ENCODE measurements around the gene ZC3H8.
"Not testable (repeated sequence)": the region's sequence is repeated elsewhere in the genome, so short reads cannot be mapped to it uniquely, and the experiment has no call there.

ZC3H8 gene

DNA sequence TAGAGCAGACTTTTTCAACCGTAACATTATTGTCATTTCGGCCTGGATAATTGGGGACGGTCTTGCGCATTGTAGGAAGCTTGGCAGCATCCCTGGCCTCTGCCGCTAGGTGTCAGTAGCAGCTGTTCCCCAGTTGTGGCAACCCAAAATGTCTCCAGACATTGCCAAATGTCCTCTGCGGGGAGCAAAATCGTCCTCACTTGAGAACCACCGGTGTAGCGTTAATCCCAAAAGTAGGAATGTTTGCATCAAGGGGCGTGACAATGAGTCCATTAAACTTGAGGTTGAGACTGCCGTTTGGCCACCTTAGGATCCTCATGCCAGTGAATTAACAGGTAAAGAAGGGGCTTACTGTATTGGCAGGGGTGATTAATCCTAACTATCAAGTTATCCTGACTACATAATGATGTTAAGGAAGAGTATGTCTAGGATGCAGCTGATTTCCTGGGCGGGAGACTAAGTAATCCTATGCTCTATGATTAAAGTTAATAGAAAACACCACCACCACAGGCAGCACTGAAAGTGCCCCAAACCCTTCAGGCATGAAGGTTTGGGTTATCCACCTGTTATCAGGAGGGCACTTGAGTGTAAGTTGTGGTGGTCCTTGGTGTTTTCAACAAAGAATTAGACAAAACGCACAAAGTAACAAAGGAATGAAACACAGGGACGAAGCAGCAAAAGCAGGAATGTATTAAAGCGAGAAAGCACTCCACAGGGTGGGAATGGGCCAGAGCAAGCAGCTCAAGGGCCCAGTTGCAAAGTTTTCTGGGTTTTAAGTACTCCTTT is 4.9 kb upstream of the ZC3H8 start:
- DNase-seq = peak; percentile 80

DNA sequence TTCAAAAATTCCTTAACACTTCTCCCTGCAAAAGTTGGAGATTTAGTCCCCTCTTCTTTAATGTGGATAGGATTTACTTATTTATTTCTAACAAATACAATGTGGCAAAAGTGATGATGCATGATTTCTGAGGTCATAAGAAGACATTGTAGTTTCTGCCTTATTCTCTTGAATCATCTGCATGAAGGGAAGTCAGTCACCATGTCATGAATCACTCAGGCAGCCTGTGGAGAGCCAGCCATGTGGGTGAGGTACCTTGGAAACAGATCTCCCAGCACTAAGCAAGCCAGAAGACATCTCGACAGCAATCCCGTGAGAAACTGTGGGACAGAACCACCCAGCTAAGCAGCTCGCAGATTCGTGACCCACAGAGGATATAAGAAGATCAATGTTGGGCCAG is 2.7 kb upstream of the ZC3H8 start:
- DNase-seq = no peak

- DNase-seq = no peak
Observed at GRCh38 chr2:112256654-112257053, 1.8 kb upstream of the ZC3H8 start.

DNA sequence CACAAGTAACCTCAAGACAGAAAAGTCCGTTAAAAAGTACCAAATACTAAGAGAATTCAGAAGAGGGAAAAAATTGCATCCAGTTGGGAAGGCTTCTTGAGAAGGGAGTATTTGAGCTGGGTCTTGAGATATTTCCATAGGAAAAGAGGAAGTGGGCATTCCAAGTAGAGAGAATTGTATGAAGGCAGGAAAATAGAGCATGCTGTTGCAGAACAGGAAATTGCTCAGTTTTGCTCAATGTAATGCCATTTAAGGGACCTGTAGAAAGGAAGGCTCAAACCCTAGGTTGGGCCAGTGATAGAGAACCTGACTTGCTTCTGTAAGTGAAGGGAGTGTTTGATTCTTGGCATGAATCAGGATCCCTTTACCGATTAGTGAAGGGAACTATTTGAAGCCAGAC is 1.0 kb upstream of the ZC3H8 start:
- DNase-seq = no peak

GRCh38 chr2:112253261-112253815 is 1.5 kb downstream of the ZC3H8 start:
- no peak for DNase-seq

DNA sequence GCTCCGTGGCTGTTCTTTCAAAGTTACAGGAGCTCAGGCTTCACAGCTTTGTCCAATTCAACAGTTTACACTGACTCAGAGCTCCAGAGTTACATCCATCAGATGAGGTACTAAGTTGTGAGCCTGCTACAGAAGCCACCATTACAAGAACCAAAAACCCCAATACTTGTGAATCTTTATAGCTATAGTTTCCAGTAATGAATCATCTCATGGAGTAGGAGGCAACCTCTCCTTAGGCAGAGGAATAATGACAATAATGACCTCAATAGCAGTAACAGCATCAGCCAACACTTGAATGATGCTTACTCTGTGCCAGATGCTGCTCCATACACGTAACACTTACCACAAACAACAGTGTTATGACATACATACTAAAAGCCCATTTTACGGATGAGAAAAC is 3.6 kb downstream of the ZC3H8 start:
- no peak for DNase-seq

DNA sequence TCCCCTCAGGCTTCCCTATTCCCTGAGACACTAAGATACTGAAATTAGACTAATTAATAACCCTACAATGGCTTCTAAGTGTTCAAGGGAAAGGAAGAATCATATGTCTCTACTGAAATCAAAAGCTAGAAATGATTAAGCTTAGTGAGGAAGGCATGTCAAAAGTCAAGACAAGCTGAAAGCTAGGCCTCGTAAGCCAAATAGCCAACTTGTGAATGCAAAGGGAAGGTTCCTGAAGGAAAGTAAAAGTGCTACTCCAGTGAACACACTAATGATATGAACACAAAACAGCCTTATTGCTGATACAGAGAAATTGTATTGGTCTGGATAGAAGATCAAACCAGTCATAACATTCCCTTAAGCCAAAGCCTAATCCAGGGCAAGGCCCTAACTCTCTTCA is 10.0 kb downstream of the ZC3H8 start:
- no peak for DNase-seq

GRCh38 chr2:112243233-112243632 is 11.6 kb downstream of the ZC3H8 start:
- no peak for DNase-seq

DNA sequence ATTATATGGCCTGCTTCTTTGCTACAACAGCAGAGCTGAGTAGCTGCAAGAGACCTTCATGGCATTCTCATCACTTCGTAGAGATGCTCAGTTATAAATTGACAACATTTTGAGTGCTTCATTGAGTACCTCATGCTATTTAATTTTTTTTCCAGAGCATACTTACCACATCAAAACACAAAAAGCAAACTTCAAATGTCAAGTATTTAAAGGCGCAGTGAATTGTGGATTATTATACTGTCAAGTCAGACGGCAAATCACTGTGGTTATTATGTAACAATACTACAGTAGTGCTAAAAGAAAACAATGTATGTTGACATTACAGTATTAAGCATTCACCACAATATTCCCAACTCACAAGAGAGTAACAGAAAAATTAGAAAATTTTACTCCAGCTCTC is 12.5 kb downstream of the ZC3H8 start:
- no peak for DNase-seq

- DNase-seq = no peak
Observed at GRCh38 chr2:112239862-112240261, 15.0 kb downstream of the ZC3H8 start.

GRCh38 chr2:112230371-112230770 is 24.5 kb downstream of the ZC3H8 start:
- DNase-seq = no peak

GRCh38 chr2:112229348-112229747 is 25.5 kb downstream of the ZC3H8 start:
- DNase-seq = no peak

GRCh38 chr2:112220831-112221230 is 34.0 kb downstream of the ZC3H8 start:
- no peak for DNase-seq

DNA sequence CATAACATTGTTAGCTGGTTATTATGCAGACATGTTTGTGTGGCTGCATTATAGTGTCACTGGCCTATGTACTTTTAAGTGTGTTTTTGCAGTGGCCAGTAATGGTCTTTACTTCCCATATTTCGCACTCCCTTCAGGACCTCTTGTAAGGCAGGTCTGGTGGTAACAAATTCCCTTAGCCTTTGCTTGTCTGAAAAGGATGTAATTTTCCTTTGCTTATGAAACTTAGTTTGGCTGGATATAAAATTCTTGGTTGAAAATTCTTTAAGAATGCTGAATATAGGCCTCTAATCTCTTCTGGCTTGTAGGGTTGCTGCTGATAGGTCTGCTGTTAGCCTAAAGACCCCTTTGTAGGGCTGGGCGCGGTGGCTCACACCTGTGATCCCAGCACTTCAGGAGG is 34.7 kb downstream of the ZC3H8 start:
- DNase-seq = no peak

DNA sequence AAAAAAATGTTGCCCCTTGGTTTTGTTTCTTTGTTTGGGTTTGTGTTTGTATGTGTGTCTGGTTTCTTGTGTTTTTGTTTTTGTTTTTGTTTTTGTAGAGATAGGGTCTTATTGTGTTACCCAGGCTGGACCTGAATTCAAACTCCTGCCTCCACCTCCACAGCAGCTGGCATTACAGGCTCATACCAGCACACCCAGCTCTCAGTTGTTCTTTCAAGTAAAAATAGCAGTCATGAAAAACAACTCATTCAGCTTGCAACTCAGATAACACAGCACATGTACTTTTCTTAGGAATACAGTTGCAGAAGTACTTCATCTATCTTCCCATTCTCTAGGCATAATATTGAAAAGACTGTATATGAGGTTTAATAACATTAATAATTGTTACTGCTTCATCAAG is 37.0 kb downstream of the ZC3H8 start:
- no peak for DNase-seq

DNA sequence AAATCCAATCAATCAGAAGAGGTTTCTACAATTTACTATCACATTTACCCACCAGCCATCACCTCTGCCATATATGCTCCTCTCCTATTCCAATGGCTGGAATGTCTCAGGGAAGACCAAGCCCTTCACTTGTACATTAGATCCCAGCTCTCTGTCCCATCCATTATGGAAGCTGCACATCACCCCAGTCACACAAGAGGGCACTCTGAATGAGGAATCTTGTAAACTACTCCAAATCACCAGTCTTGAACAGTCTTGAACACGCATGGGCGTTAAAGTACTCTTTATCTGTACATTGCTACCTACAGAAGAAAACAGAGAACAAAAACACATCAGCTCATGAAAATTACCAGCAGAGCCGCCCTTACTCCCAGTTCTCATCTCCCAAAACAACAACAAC is 38.7 kb downstream of the ZC3H8 start:
- DNase-seq = no peak

DNA sequence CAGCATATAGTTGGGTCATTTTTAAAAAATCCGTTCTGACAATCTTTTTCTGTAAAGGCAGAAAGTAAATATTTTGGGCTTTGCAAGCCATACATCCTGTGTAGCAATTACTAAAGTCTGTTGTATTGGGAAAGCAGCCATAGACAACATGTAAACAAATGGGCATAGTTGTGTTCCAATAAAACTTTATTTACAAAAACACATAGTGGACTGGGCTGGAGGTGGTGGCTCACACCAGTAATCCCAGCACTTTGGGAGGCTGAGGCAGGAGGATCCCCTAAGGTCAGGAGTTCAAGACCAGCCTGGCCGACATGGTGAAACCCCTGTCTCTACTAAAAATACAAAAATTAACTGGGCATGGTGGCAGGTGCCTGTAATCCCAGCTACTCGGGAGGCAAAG is 46.9 kb downstream of the ZC3H8 start:
- DNase-seq = not testable (repeated sequence)

DNA sequence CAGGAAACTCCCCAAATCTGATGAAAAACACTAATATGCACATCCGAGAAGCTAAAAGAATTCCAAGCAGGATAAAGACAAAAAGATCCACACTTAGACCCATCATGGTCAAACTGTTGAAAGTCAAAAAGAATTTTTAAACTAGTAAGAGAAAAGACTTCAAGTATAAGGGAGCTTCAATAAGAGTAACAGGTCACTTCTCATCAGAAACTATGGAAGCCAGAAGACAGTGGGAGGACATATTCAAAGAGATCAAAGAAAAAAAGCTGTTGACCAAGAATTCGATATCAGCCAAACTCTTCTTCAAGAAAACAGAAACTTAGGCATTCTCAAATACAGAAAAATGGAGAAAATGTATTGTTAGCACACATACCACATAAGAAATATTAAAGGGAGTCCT is 50.4 kb downstream of the ZC3H8 start:
- no peak for DNase-seq

DNA sequence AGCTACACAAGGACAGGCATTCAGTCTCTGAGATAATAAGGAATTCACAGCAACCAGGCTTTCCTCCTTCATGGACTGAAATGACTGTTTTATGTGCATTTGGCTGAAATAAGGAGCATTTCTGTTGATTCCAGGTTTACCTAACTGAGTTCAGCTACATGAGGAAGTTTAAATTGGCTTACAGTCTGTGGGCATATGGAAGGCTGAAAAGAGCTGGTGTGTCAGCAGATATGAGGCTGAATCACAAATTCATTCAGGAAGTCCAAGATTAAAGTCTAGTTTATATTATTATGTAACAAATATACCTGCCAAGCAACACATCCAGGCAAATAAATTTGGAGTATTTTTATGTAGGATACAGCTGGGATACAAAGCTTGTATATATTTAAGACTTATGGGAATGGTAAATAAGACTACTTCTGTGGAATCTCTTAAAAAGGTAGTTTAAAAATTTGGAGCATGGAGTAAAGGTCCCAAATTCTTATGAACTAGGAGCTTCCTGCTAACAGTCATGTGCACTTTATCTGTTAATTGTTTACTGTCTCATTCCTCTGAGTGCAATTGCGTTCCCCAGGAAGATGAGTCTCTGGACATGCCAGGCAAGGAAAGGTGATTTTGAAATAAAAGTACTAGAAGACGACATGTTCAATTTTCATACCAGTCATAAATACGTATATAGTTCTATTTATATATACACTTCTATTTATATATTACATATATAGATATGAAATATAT is 53.0 kb downstream of the ZC3H8 start:
- no peak for DNase-seq

DNA sequence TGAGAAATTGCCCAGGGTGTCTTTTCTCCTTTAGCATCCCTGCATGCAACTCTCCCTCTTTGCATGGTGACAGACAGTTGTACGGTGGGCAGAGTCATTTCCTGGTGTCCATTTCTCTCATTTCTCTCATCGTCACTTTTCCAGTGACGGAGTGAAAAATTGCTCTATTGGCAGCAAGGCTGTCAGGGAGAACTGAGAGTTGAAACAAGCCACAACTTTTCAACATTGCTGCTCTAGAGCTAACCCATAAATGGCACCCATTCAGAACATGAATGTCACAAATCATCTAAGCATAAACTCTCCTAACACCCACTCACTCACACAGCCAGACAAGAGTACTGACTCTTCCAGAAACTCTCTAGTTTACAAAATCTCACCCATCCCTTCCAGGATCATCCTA is 55.7 kb downstream of the ZC3H8 start:
- no peak for DNase-seq

GRCh38 chr2:112198780-112199179 is 56.1 kb downstream of the ZC3H8 start:
- no peak for DNase-seq

DNA sequence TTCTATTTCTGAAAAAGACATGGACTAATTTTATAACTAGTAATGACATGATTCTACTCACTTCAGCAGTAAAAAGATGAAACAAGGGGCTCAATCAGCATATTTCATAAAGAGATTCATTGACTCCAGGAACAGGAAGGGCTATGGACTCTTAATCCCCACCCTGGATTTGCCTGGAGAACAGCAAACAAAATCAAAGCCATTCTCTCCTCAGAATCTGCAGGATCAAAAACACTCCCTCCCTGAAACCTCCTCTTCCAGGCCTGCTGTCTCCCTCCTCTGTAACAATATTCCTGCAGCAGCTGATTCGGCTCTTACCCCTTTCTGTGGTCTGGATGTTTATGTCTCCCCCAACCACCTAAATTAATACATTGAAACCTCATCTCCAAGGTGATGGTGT is 57.0 kb downstream of the ZC3H8 start:
- no peak for DNase-seq

GRCh38 chr2:112195950-112196349 is 58.9 kb downstream of the ZC3H8 start:
- no peak for DNase-seq

GRCh38 chr2:112195167-112195766 is 59.6 kb downstream of the ZC3H8 start:
- no peak for DNase-seq

Data from islet precursor cell (in vitro differentiated cells).